HCT116 (cell line): ENCODE data around the gene POFUT2. TPM values are rescaled to one million over a fixed set of nuclear protein-coding genes. Genes with fewer than 3 reads are reported as not detected.

Experiments used
- ATAC-seq: fragments of 200-7000 bp; cut with Tn5 transposase; 2 replicates; pipeline ENCODE4 v1.9.1; 2020; ENCODE audit warnings: mild to moderate bottlenecking, moderate library complexity
- BruUV-seq: library from RNA; stranded (reverse); fragments of 400-500 nt; replicated peaks from 2 replicates; lab custom pipeline; 2021; lab: Mats Ljungman, UMichigan
- CTCF ChIA-PET: fragments of 300-600 bp; sonication (Branson Sonifier 250); formaldehyde crosslinking; loops from one replicate; lab custom pipeline; 2021; ENCODE audit warnings: antibody characterized with exemption; lab: Charles Lee
- POLR2A ChIA-PET: fragments of 300-600, 350-600 bp; sonication (Branson Sonifier 250); formaldehyde crosslinking; loops from one replicate; lab custom pipeline; 2021; ENCODE audit warnings: antibody characterized with exemption; lab: Charles Lee
- RAD21 ChIA-PET, 2 experiments: fragments of 300-600 bp; sonication (Branson Sonifier 250); formaldehyde crosslinking; loops; one replicate each; lab custom pipeline; 2023; ENCODE audit warnings: low total read pairs in 2 of 2; ENCODE audit not compliant: uncharacterized antibody in 2 of 2, unreplicated experiment in 2 of 2, low non-redundant PET in 1 of 2; lab: Charles Lee
- DNase-seq: peaks from one replicate; pipeline ENCODE4 v3.0.0-alpha.2; 2010; ENCODE audit warnings: low read depth, low spot score
- H2AFZ ChIP-seq: fragments of 200-600 bp; shearing (Covaris generic), sonication (generic); 2 replicates; pipeline ENCODE4 v1.6.1; 2017; ENCODE audit warnings: low read depth, mixed run types, mixed read lengths, antibody characterized with exemption, low read length; ENCODE audit not compliant: poor library complexity, severe bottlenecking
- H3K27ac ChIP-seq: 2 replicates; pipeline ENCODE4 v1.5.1; 2012; ENCODE audit warnings: low read depth, low read length
- H3K27me3 ChIP-seq: fragments of 200-600 bp; sonication (generic); 2 replicates; pipeline ENCODE4 v1.6.1; 2016; ENCODE audit warnings: mixed run types, low read length, mixed read lengths; ENCODE audit not compliant: insufficient read depth
- H3K36me3 ChIP-seq, 2 experiments: fragments of 200-500 bp in 1 of 2; fragments of 200-600 bp in 1 of 2; sonication (Bioruptor generic) in 1 of 2; sonication (generic) in 1 of 2; 2 replicates each; pipeline versions ENCODE4 v1.5.1 to v1.6.1; 2014 to 2016; ENCODE audit warnings: low read length in 2 of 2, inconsistent platforms in 1 of 2, mixed read lengths in 1 of 2, mixed run types in 1 of 2; ENCODE audit not compliant: insufficient read depth in 2 of 2, control insufficient read depth in 1 of 2
- H3K4me1 ChIP-seq, 2 experiments: fragments of 200-600 bp in 1 of 2; sonication (generic) in 1 of 2; 2 replicates each; pipeline versions ENCODE4 v1.5.1 to v1.6.1; 2012 to 2017; ENCODE audit warnings: low read length in 2 of 2, inconsistent platforms in 1 of 2, mild to moderate bottlenecking in 1 of 2, mixed read lengths in 1 of 2, mixed run types in 1 of 2, moderate library complexity in 1 of 2; ENCODE audit not compliant: insufficient read depth in 2 of 2, control insufficient read depth in 1 of 2
- H3K4me2 ChIP-seq: fragments of 200-600 bp; sonication (generic); 2 replicates; pipeline ENCODE4 v1.6.1; 2017; ENCODE audit warnings: mixed run types, low read length, mixed read lengths
- H3K4me3 ChIP-seq, 2 experiments: fragments of 200-600 bp in 1 of 2; sonication (generic) in 1 of 2; replicated peaks in 1 of 2; 2 replicates each; pipeline ENCODE4 v1.5.1; 2011 to 2016; ENCODE audit warnings: low read length in 2 of 2, control low read depth in 1 of 2, low read depth in 1 of 2, mild to moderate bottlenecking in 1 of 2, mixed read lengths in 1 of 2, mixed run types in 1 of 2
- H3K79me2 ChIP-seq: fragments of 200-600 bp; sonication (generic); 2 replicates; pipeline ENCODE4 v1.6.1; 2017; ENCODE audit warnings: mild to moderate bottlenecking, mixed run types, low read length, moderate library complexity, mixed read lengths; ENCODE audit not compliant: insufficient read depth
- H3K9ac ChIP-seq: fragments of 200-600 bp; sonication (generic); 2 replicates; pipeline ENCODE4 v1.6.1; 2016; ENCODE audit warnings: low read length, mixed read lengths
- H3K9me2 ChIP-seq: fragments of 200-600 bp; sonication (generic), shearing (Covaris generic); 2 replicates; pipeline ENCODE4 v1.6.1; 2017; ENCODE audit warnings: mixed run types, mild to moderate bottlenecking, moderate library complexity; ENCODE audit not compliant: insufficient read depth
- H3K9me3 ChIP-seq, 2 experiments: fragments of 200-500 bp in 1 of 2; fragments of 200-600 bp in 1 of 2; sonication (Bioruptor generic) in 1 of 2; sonication (generic) in 1 of 2; 2 replicates each; pipeline ENCODE4 v1.6.1; 2014 to 2017; ENCODE audit warnings: low read length in 2 of 2, mixed read lengths in 2 of 2, inconsistent platforms in 1 of 2, low read depth in 1 of 2, mild to moderate bottlenecking in 1 of 2, mixed run types in 1 of 2, moderate library complexity in 1 of 2; ENCODE audit not compliant: control insufficient read depth in 1 of 2, insufficient read depth in 1 of 2
- H4K20me1 ChIP-seq: fragments of 200-600 bp; sonication (generic), shearing (Covaris generic); 2 replicates; pipeline ENCODE4 v1.6.1; 2017; ENCODE audit warnings: mixed run types, mild to moderate bottlenecking, moderate library complexity; ENCODE audit not compliant: insufficient read depth
- CEBPB ChIP-seq: IDR thresholded peaks from 2 replicates; pipeline ENCODE4 v1.6.1; 2012; ENCODE audit warnings: low read depth
- CTCF ChIP-seq, 3 experiments: fragments of 200-600 bp in 1 of 3; sonication (generic) in 1 of 3; IDR thresholded peaks in 2 of 3; conservative IDR thresholded peaks in 1 of 3; 2 replicates each; pipeline ENCODE4 v1.5.1; 2012 to 2017; ENCODE audit warnings: low read depth in 2 of 3, low read length in 2 of 3, antibody characterized with exemption in 1 of 3, borderline replicate concordance in 1 of 3, control low read depth in 1 of 3, mild to moderate bottlenecking in 1 of 3, mixed read lengths in 1 of 3, mixed run types in 1 of 3, moderate library complexity in 1 of 3; ENCODE audit not compliant: insufficient read depth in 1 of 3
- ELF1 ChIP-seq: IDR thresholded peaks from 2 replicates; pipeline ENCODE4 v1.6.1; 2012; ENCODE audit warnings: low read depth, borderline replicate concordance
- FOSL1 ChIP-seq: IDR thresholded peaks from 2 replicates; pipeline ENCODE4 v1.6.1; 2012; ENCODE audit warnings: low read depth
- POLR2A ChIP-seq: IDR thresholded peaks from 2 replicates; pipeline ENCODE4 v1.7.0; 2011; ENCODE audit warnings: borderline replicate concordance; ENCODE audit not compliant: insufficient read depth, insufficient read length; ENCODE audit errors: extremely low read depth
- SRF ChIP-seq: IDR thresholded peaks from 2 replicates; pipeline ENCODE4 v1.6.1; 2012; ENCODE audit warnings: low read depth
- TCF7L2 ChIP-seq: IDR thresholded peaks from 2 replicates; pipeline ENCODE4 v1.7.0; 2011; ENCODE audit warnings: borderline replicate concordance, inconsistent platforms; ENCODE audit not compliant: insufficient read depth, insufficient read length; ENCODE audit errors: extremely low read depth
- ZBTB33 ChIP-seq: IDR thresholded peaks from 2 replicates; pipeline ENCODE4 v1.6.1; 2011; ENCODE audit warnings: mild to moderate bottlenecking, low read length, moderate library complexity; ENCODE audit not compliant: insufficient replicate concordance; ENCODE audit errors: extremely low read depth
- intact Hi-C: fragments of 100-400 bp; cut with micrococcal nuclease; formaldehyde crosslinking; loops from 2 replicates; pipeline ENCODE4 v1.10.0; 2022
- total RNA-seq: library from RNA; stranded (reverse); gene quantifications from one replicate; pipeline ENCODE4 v1.2.1, GENCODE V29; 2021; ENCODE audit not compliant: unreplicated experiment
- TF ChIP-seq, protein P1 (sequence below): IDR thresholded peaks from 2 replicates; pipeline ENCODE4 v1.6.1; 2012; ENCODE audit warnings: low read depth
- TF ChIP-seq, protein P2 (sequence below): IDR thresholded peaks from 2 replicates; pipeline ENCODE4 v1.6.1; 2012

Gene POFUT2
- total RNA-seq, 1 experiment from 2014 or later: 20.5 TPM

- CTCF ChIA-PET: no interaction called here
- RAD21 ChIA-PET: no interaction called here
- BruUV-seq: no TSS peak
These were observed 24.2 kb downstream of the POFUT2 start for GRCh38 chr21:45263534-45263933.

More at GRCh38 chr21:45263534-45263933, 24.2 kb downstream of the POFUT2 start:
- Histone ChIP-seq H4K20me1 (no peaks in the 10 kb centered on the region), H3K9me3 (no peaks in the 10 kb centered on the region), H3K79me2 (no peaks in the 10 kb centered on the region), H3K4me1 (no peaks in the 10 kb centered on the region), H3K9ac (no peak overlapping the region), H2AFZ (no peak overlapping the region), H3K27ac (no peak overlapping the region), H3K4me3 (no peak overlapping the region), H3K4me2 (no peak overlapping the region), H3K36me3 (peaks cover 4 to 9% of the 10 kb centered on the region in 2 experiments; a peak in 2 of 4 replicates), H3K27me3 (no peaks in the 10 kb centered on the region), H3K9me2 (no peaks in the 10 kb centered on the region)
- POLR2A ChIA-PET: no interaction called here
- ATAC-seq (no peak), DNase-seq (no peak)
- intact Hi-C loops: no loop called here
- TF ChIP-seq SRF (no peak), POLR2A (no peak), TCF7L2 (no peak), CEBPB (no peak), CTCF (IDR thresholded peaks at IDR 0.05 in 2 of 3, conservative IDR thresholded peaks at IDR 0.05 in 1 of 3; ENCODE audit: borderline replicate concordance in 1 of 3, insufficient read depth in 1 of 3, low read depth in 2 of 3, low read length in 2 of 3) (no peak), ELF1 (no peak), ZBTB33 (no peak), FOSL1 (no peak)
- TF ChIP-seq, protein P1, sequence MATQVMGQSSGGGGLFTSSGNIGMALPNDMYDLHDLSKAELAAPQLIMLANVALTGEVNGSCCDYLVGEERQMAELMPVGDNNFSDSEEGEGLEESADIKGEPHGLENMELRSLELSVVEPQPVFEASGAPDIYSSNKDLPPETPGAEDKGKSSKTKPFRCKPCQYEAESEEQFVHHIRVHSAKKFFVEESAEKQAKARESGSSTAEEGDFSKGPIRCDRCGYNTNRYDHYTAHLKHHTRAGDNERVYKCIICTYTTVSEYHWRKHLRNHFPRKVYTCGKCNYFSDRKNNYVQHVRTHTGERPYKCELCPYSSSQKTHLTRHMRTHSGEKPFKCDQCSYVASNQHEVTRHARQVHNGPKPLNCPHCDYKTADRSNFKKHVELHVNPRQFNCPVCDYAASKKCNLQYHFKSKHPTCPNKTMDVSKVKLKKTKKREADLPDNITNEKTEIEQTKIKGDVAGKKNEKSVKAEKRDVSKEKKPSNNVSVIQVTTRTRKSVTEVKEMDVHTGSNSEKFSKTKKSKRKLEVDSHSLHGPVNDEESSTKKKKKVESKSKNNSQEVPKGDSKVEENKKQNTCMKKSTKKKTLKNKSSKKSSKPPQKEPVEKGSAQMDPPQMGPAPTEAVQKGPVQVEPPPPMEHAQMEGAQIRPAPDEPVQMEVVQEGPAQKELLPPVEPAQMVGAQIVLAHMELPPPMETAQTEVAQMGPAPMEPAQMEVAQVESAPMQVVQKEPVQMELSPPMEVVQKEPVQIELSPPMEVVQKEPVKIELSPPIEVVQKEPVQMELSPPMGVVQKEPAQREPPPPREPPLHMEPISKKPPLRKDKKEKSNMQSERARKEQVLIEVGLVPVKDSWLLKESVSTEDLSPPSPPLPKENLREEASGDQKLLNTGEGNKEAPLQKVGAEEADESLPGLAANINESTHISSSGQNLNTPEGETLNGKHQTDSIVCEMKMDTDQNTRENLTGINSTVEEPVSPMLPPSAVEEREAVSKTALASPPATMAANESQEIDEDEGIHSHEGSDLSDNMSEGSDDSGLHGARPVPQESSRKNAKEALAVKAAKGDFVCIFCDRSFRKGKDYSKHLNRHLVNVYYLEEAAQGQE: no peak
- TF ChIP-seq, protein P2, sequence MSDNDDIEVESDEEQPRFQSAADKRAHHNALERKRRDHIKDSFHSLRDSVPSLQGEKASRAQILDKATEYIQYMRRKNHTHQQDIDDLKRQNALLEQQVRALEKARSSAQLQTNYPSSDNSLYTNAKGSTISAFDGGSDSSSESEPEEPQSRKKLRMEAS: no peak
